NCI-H146 (cell line): ENCODE results near the gene IRF3.
A peak's percentile ranks its signal among the peaks of the same experiment; 100 is the strongest.
"Not testable (repeated sequence)": the region's sequence is repeated elsewhere in the genome, so short reads cannot be mapped to it uniquely, and the experiment has no call there.

ENCODE experiments used
- DNase-seq: peaks from one replicate; lab custom pipeline; 2025; lab: John Stamatoyannopoulos, UW

Gene IRF3

DNA sequence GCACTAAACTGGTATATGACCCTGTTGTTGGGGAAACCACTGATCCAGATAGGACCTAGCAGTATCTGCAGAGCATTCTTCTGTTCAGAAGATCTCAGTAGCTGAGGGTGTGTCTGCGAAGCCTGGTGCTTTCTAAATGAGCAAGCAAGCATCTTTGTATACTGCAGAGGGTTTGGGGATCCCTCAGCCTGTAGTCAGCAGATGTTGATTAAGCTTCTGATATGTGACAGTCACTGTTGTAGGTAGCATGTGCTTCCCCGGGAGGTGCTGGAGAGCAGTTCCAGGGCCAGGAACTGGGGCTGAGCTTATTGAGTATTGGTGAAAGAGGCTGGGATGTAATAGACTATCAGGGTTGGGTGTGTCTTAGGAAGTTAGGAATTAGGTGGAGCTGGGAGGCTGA lies 22.2 kb downstream of the IRF3 start:
- DNase-seq = no peak

DNA sequence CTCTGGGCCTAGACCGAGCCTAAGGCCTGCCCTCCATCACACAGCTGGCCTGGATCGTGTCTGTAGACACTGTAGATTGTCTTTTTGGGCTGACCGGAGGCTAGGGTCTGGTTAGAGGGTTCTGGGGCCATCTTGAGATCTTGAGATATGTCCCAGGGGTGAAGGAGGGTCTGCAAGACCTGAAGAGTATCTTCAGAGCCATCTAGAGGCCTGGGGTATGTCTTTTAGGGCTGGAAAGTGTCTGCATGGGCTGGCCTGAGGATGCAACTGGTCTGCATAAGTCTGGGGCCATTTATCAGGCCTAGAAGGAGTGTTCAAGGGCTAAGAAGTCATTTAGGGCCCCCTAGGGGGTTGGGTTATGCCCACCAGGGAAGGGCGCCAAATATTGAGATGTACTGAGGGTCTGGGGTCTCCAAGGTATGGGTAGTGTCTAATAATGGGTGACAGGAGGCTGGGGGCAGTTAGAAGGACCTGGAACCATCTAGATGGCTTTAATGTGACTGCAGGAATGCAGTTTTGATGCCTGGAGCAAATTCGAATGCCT lies 23.1 kb downstream of the IRF3 start:
- DNase-seq = no peak

DNA sequence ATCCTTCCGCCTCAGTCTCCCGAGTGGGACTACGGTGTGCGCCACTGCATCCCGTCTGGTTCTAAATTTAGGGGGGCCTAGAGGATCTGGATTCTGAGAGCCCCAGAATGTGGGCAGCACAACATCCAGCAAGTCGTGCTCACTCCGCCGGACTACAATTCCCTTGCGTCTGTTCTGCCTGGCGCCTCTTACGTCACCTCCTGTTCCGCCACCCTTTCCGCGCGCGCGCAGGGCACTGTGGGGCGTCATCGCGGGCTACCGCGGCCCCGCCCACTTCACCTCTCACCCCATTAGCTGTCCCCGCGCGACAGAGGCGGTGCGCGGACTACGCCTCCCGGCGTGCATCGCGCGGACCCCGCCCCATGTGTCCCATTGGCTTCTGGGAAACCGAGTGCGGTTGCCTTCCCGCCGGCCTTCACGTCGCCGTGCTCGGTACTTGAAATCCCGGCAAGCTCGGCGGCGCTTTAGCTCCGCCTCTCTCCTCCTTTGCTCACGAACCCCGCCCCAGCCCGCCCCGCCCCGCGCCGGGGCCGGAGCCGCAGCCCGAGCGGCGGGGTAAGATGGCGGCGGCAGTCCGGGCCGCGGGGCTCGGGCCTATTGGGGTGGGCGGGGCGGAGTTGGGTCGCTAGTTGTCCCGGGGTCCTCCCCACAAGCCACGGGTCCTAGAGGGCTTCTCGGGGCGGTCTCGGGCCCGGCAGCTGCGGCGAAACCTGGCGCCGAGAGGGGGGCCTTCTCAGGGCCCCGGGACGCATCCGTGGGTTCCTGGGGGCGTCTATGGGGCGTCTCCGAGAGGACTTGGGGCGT lies 23.8 kb downstream of the IRF3 start, which contains the start of gene SCAF1:
TSS of gene SCAF1 (plus strand) at position 522 of the 804 bp plus-strand sequence. CDS start 2,818 bp downstream, outside the sequence.
- DNase-seq = peak; percentile 100

GRCh38 chr19:49640113-49640898 lies 25.4 kb downstream of the IRF3 start, which contains the start of gene RRAS:
RRAS (minus strand) TSS chr19:49640143; CDS start chr19:49640098, 45 bp downstream.
- DNase-seq = peak; percentile 100

DNA sequence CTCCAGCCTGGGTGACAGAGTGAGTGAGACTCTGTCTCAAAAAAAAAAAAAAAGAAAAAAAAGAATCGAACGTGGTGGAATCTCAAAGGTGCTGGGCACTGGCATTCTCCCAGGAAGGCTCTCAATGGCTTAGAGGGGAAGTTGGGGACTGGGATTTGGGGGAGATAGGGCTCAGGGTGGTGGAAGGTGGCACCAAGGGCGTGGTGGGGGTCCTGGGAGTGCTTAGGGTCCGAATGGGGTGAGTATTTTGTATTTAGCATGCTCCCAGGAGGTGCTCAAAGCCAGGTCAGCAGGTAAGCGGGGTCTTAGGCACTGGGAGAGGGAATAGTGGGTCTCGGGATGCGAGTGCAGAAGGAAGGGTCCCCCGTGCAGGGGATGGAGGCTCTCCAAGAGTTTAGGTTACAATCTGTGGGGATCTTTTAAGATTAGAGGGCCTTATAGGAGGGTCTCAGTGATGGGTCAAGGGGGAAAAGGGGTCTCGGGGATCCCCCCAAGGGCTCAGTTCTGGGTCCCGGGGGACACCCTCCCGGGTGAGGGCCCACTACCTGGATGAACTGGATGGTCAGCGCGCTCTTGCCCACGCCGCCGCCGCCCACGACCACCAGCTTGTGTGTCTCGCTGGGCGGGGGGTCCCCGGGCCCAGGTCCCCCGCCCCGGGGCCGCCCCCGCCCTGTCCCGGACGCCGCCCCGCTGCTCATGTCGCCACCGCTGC lies 26.1 kb downstream of the IRF3 start:
- no peak for DNase-seq

DNA sequence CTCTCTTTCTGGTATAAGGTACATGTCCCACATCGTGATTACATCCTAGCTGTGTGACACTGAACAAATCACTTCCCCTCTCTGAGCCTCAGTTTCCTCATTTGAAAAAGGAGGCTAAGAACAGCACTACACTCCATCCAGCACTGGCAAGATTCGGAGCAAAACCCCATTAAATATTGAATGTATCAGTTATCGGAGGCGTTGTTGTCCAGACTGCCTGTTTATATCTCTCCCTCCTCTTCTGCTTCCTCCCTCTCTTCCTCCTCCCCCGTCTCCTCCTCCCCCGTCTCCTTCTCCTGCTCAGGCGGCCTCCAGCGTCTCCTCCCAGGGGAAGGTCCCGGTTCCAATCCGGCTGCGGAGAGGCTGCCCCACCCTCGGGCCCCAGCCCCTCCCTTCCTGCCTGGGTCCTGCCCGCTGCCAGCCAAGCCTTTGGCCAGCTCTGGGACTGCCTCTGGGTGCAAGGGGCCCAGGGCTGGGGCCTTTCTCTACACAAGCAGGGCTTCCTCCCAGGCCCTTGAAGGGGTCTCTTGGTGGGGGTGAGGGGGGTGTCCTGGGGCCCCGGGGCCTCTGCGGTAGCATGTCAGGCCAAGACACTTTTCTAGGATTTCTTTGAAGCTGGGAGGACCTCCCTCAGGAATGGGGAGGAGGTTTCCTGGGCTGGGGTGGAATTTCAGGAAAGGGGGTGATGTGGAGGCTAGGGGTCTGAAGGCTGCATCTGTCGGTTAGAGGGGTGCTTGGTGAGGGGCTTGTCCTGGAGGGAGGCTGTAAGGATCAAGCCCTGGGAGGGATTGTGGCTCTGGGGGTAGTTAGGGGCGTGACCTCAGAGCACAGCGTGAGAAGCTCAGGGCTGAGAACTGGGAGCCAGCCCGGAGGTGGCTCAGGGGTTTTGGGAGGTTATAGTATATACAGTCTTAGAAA lies 27.6 kb downstream of the IRF3 start:
- no peak for DNase-seq

GRCh38 chr19:49636233-49636932 lies 29.3 kb downstream of the IRF3 start:
- DNase-seq = peak; percentile 69

GRCh38 chr19:49635530-49636232 lies 30.0 kb downstream of the IRF3 start:
- DNase-seq = no peak

DNA sequence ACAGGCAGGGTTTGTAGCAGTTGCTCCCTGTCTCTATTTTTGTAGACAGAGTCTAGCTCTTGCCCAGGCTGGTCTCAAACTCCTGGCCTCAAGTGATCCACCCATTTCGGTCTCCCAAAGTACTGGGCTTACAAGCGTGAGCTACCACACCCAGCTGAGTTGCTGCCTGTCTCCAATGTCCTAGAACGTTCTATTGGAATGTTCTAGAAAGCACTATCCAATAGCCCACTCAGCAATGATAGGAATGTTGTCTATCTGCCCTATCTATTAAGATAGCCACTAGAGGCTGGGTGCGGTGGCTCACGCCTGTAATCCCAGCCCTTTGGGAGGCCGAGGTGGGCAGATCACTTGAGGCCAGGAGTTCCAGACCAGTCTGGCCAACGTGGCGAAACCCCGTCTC lies 32.4 kb downstream of the IRF3 start:
- not testable (repeated sequence) for DNase-seq

DNA sequence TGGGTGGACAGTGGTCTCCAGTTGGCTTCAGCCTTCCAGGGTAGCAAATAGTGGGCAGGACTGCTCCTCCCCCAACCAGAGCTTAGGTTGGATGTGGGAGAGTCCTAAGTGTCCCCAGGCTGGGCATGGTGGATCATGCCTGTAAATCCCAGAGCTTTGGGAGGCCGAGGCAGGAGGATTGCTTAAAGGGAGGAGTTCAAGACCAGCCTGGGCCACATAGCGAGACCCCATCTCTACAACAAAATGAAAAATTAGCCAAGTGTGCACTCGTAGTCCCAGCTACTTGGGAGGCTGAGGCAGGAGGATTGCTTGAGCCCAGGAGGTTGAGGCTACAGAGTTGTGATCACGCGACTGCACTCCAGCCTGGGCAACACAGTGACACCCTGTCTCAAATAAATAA lies 33.1 kb downstream of the IRF3 start:
- DNase-seq = no peak

DNA sequence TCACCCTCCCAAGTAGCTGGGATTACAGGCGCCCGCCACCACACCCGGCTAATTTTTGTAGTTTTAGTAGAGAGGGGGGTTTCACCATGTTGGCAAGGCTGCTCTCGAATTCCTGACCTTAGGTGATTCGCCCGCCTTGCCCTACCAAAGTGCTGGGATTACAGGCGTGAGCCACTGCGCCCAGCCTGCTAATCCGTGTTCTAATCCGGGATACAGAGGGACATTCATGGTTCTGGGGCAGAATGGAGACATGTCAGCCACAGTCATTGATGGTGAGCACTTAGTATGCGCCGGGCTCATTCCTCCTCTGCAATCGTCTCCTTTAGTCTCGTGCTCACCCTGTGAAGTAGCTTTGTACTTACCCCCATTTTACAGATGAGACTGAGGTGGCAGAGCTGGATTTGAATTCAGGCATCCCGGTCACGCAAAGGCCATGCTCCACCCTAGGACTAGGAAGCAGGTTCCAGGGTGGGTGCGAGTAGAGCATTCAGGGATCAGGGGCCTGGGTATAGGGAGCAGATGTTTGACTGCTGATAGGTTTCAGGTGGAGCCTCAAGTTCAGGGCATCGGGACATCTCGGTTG lies 34.0 kb downstream of the IRF3 start:
- DNase-seq = no peak

- DNase-seq = no peak
Observed at GRCh38 chr19:49631014-49631588, 34.6 kb downstream of the IRF3 start.

- no peak for DNase-seq
Observed at GRCh38 chr19:49629659-49630058, 36.0 kb downstream of the IRF3 start.

- DNase-seq = no peak
Observed at GRCh38 chr19:49626226-49626625, 39.4 kb downstream of the IRF3 start.

- DNase-seq = no peak
Observed at GRCh38 chr19:49624967-49625910, 40.4 kb downstream of the IRF3 start.

DNA sequence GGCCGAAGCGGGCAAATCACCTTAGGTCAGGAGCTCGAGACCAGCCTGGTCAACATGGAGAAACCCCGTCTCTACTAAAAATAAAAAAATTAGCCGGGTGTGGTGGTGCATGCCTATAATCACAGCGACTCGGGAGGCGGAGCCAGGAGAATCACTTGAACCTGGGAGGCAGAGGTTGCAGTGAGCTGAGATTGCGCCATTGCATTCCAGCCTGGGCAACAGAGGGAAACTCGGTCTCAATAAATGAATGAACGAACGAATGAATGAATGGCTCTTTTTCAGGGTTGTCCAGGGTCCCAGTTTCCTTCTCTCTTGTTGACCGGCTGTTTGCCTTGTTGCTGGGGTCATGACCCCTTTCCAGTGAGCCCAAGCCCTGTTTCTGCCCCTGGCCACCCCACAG lies 47.8 kb downstream of the IRF3 start:
- not testable (repeated sequence) for DNase-seq

DNA sequence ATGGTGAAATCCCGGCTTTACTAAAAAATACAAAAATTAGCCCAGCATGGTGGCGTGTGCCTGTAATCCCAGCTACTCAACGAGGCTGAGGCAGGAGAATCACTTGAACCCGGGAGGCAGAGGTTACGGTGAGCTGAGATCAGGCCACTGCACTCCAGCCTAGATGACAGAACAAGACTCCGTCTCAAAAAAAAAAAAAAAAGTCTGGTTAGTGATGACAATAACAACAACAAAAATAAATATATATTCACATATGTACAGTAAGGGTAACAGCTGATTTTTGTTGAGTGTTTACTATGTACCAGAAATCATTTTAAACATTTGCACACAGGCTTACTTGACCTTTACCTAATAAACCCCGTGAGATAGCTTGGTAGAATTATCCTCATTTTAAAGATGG lies 48.7 kb downstream of the IRF3 start:
- DNase-seq = no peak

- DNase-seq = no peak
Observed at GRCh38 chr19:49616532-49616931, 49.1 kb downstream of the IRF3 start.
